ENCODE results near the gene DUOX1. TPM values are rescaled to one million over a fixed set of nuclear protein-coding genes. Genes with fewer than 3 reads are reported as not detected.

The DUOX1 gene
- total RNA-seq, 1 donor from 2014 or later, result 0.07 TPM

GRCh38 chr15:45140557-45141250, 10.9 kb downstream of the DUOX1 start:
- no peaks in the 10 kb centered on the region for H3K79me2 ChIP-seq (ENCODE audit: insufficient read depth, low read length)
- H3K4me2 ChIP-seq (ENCODE audit: low read length), result no peak overlapping the region
- no peak overlapping the region for H3K4me3 ChIP-seq (ENCODE audit: insufficient read depth, low read depth, low read length)
- no peaks in the 10 kb centered on the region for H4K20me1 ChIP-seq (ENCODE audit: insufficient read depth, low read length)
- TF ChIP-seq CTCF (IDR thresholded peaks at IDR 0.05; ENCODE audit: insufficient read depth, low read depth, low read length), result no peak
- no peak for TF ChIP-seq EZH2 (IDR thresholded peaks at IDR 0.05; ENCODE audit: insufficient read depth, low read length)
- no peak overlapping the region for H3K27ac ChIP-seq (ENCODE audit: low read depth, low read length)
- Mint-ChIP-seq H3K27me3 (ENCODE audit: low read depth, unreplicated experiment) (peaks cover 42% of the 10 kb centered on the region), H3K27ac (ENCODE audit: unreplicated experiment) (no peak overlapping the region), H3K9me3 (ENCODE audit: unreplicated experiment) (no peaks in the 10 kb centered on the region), H3K4me3 (ENCODE audit: unreplicated experiment) (no peak overlapping the region), H3K4me1 (ENCODE audit: low read depth, unreplicated experiment) (no peaks in the 10 kb centered on the region), H3K36me3 (ENCODE audit: low read depth, unreplicated experiment) (peaks cover 2% of the 10 kb centered on the region)
- FAIRE-seq (no peak), DNase-seq (ENCODE audit: low read depth) (no peak)
- H2AFZ ChIP-seq (ENCODE audit: low read depth, low read length), result no peak overlapping the region
- no peaks in the 10 kb centered on the region for H3K4me1 ChIP-seq (ENCODE audit: insufficient read depth, low read length)
- no peaks in the 10 kb centered on the region for H3K36me3 ChIP-seq (ENCODE audit: insufficient read depth, low read length)
- no peaks in the 10 kb centered on the region for H3K9me3 ChIP-seq (ENCODE audit: insufficient read depth, low read depth, low read length)
- H3K27me3 ChIP-seq (ENCODE audit: insufficient read depth, low read length), result peaks cover 15% of the 10 kb centered on the region
- H3K9ac ChIP-seq (ENCODE audit: low read length), result no peak overlapping the region

GRCh38 chr15:45141386-45141785, 11.6 kb downstream of the DUOX1 start:
- no peaks in the 10 kb centered on the region for H3K79me2 ChIP-seq (ENCODE audit: insufficient read depth, low read length)
- no peak overlapping the region for H2AFZ ChIP-seq (ENCODE audit: low read depth, low read length)
- H3K4me3 Mint-ChIP-seq (ENCODE audit: unreplicated experiment), result no peak overlapping the region
- H3K4me3 ChIP-seq (ENCODE audit: insufficient read depth, low read depth, low read length), result no peak overlapping the region
- H3K9me3 ChIP-seq (ENCODE audit: insufficient read depth, low read depth, low read length), result no peaks in the 10 kb centered on the region
- H3K27me3 Mint-ChIP-seq (ENCODE audit: low read depth, unreplicated experiment), result peaks cover 41% of the 10 kb centered on the region
- no peaks in the 10 kb centered on the region for H3K4me1 ChIP-seq (ENCODE audit: insufficient read depth, low read length)
- H3K36me3 ChIP-seq (ENCODE audit: insufficient read depth, low read length), result no peaks in the 10 kb centered on the region
- no peak for DNase-seq (ENCODE audit: low read depth)
- no peaks in the 10 kb centered on the region for H4K20me1 ChIP-seq (ENCODE audit: insufficient read depth, low read length)
- no peaks in the 10 kb centered on the region for H3K9me3 Mint-ChIP-seq (ENCODE audit: unreplicated experiment)
- H3K27ac Mint-ChIP-seq (ENCODE audit: unreplicated experiment), result no peak overlapping the region
- TF ChIP-seq EZH2 (IDR thresholded peaks at IDR 0.05; ENCODE audit: insufficient read depth, low read length) (no peak), CTCF (IDR thresholded peaks at IDR 0.05; ENCODE audit: insufficient read depth, low read depth, low read length) (no peak)
- peaks cover 12% of the 10 kb centered on the region for H3K27me3 ChIP-seq (ENCODE audit: insufficient read depth, low read length)
- peaks cover 2% of the 10 kb centered on the region for H3K36me3 Mint-ChIP-seq (ENCODE audit: low read depth, unreplicated experiment)
- H3K27ac ChIP-seq (ENCODE audit: low read depth, low read length), result no peak overlapping the region
- no peaks in the 10 kb centered on the region for H3K4me1 Mint-ChIP-seq (ENCODE audit: low read depth, unreplicated experiment)
- no peak for FAIRE-seq
- H3K4me2 ChIP-seq (ENCODE audit: low read length), result no peak overlapping the region
- H3K9ac ChIP-seq (ENCODE audit: low read length), result no peak overlapping the region

- peaks cover 2% of the 10 kb centered on the region for H3K36me3 Mint-ChIP-seq (ENCODE audit: low read depth, unreplicated experiment)
- DNase-seq (ENCODE audit: low read depth), result no peak
- no peaks in the 10 kb centered on the region for H3K9me3 ChIP-seq (ENCODE audit: insufficient read depth, low read depth, low read length)
- no peaks in the 10 kb centered on the region for H3K4me1 ChIP-seq (ENCODE audit: insufficient read depth, low read length)
- H3K27me3 ChIP-seq (ENCODE audit: insufficient read depth, low read length), result peaks cover 7% of the 10 kb centered on the region
- H3K27me3 Mint-ChIP-seq (ENCODE audit: low read depth, unreplicated experiment), result peaks cover 34% of the 10 kb centered on the region
- TF ChIP-seq EZH2 (IDR thresholded peaks at IDR 0.05; ENCODE audit: insufficient read depth, low read length), result no peak
- no peak for TF ChIP-seq CTCF (IDR thresholded peaks at IDR 0.05; ENCODE audit: insufficient read depth, low read depth, low read length)
- no peak overlapping the region for H3K4me3 ChIP-seq (ENCODE audit: insufficient read depth, low read depth, low read length)
- H3K36me3 ChIP-seq (ENCODE audit: insufficient read depth, low read length), result no peaks in the 10 kb centered on the region
- no peaks in the 10 kb centered on the region for H4K20me1 ChIP-seq (ENCODE audit: insufficient read depth, low read length)
- H3K9ac ChIP-seq (ENCODE audit: low read length), result no peak overlapping the region
- H3K27ac ChIP-seq (ENCODE audit: low read depth, low read length), result no peak overlapping the region
- H2AFZ ChIP-seq (ENCODE audit: low read depth, low read length), result no peak overlapping the region
- H3K4me2 ChIP-seq (ENCODE audit: low read length), result no peak overlapping the region
- no peaks in the 10 kb centered on the region for H3K4me1 Mint-ChIP-seq (ENCODE audit: low read depth, unreplicated experiment)
- H3K4me3 Mint-ChIP-seq (ENCODE audit: unreplicated experiment), result no peak overlapping the region
- H3K9me3 Mint-ChIP-seq (ENCODE audit: unreplicated experiment), result no peaks in the 10 kb centered on the region
- H3K27ac Mint-ChIP-seq (ENCODE audit: unreplicated experiment), result no peak overlapping the region
- no peaks in the 10 kb centered on the region for H3K79me2 ChIP-seq (ENCODE audit: insufficient read depth, low read length)
- FAIRE-seq, result no peak
These were observed 13.3 kb downstream of the DUOX1 start for GRCh38 chr15:45143056-45143455.

All from astrocyte (in vitro differentiated cells and primary cell).